ENCODE measurements around the gene CLEC18C.
"Not testable (repeated sequence)": the region's sequence is repeated elsewhere in the genome, so short reads cannot be mapped to it uniquely, and the experiment has no call there.

DNA sequence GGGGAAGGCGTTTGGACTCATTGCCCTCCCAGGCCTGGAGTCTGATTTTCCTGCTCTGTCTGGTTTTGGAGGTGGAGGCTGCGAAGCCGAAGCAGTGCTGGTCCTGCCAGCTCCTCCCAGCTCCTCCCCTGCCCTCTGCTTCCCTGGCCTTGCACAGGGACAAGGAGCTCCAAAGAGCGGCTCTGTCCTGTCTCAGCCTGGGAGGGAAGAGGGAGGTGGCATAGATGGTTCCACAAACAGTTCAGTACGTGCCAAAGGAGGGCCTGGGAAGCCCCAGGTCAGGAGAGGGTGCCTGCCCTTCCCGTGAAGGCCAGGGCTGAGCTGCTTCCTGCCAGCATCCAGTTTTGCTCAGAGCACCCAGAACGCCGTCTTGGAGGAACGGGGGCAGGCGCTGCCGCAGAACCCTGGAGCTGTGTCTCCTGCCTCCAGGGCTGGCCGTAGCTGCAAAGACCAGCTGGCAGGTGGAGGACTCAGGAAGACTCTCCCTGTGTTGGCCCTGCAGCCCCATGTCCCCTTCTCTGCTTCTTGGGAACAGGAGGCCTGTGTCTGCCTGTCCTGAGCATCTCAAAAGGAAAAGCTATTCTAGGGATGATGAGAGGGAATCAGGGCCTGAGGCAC lies 23.2 kb downstream of the CLEC18C start:
- TF ChIP-seq, protein P1, sequence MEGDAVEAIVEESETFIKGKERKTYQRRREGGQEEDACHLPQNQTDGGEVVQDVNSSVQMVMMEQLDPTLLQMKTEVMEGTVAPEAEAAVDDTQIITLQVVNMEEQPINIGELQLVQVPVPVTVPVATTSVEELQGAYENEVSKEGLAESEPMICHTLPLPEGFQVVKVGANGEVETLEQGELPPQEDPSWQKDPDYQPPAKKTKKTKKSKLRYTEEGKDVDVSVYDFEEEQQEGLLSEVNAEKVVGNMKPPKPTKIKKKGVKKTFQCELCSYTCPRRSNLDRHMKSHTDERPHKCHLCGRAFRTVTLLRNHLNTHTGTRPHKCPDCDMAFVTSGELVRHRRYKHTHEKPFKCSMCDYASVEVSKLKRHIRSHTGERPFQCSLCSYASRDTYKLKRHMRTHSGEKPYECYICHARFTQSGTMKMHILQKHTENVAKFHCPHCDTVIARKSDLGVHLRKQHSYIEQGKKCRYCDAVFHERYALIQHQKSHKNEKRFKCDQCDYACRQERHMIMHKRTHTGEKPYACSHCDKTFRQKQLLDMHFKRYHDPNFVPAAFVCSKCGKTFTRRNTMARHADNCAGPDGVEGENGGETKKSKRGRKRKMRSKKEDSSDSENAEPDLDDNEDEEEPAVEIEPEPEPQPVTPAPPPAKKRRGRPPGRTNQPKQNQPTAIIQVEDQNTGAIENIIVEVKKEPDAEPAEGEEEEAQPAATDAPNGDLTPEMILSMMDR (IDR thresholded peaks at IDR 0.05; ENCODE audit: low read length), result not testable (repeated sequence)
- not testable (repeated sequence) for TF ChIP-seq EZH2 (optimal IDR thresholded peaks at IDR 0.05; ENCODE audit: low read depth, low read length); EZH2phosphoT487 (IDR thresholded peaks at IDR 0.05; ENCODE audit: low read length)

Measured in MM.1S (cell line).